Activated CD4-positive, alpha-beta T cell treated with anti-CD3 and anti-CD28 coated beads for 36 hours (primary cell): ENCODE data around the gene CHPF2. TPM values are rescaled to one million over a fixed set of nuclear protein-coding genes. Genes with fewer than 3 reads are reported as not detected.

ENCODE experiments used
- ATAC-seq: fragments of 200-7000 bp; cut with Tn5 transposase; one replicate; pipeline ENCODE4 v1.10.0; 2021; ENCODE audit warnings: mild to moderate bottlenecking, moderate library complexity
- CTCF ChIA-PET: fragments of 350-600 bp; sonication (Branson Sonifier 250); formaldehyde crosslinking; loops from one replicate; lab custom pipeline; 2021; ENCODE audit warnings: antibody characterized with exemption; lab: Charles Lee
- POLR2A ChIA-PET: fragments of 350-600 bp; sonication (Branson Sonifier 250); formaldehyde crosslinking; loops from one replicate; lab custom pipeline; 2021; ENCODE audit warnings: antibody characterized with exemption, inconsistent platforms; lab: Charles Lee
- DNase-seq: peaks from one replicate; pipeline ENCODE4 v3.0.0-alpha.2; 2020
- H3K27ac Mint-ChIP-seq: one replicate; pipeline ENCODE4 v1.8.0; 2021; ENCODE audit warnings: mixed read lengths
- H3K27me3 Mint-ChIP-seq: one replicate; pipeline ENCODE4 v1.8.0; 2021; ENCODE audit warnings: mixed read lengths
- H3K36me3 Mint-ChIP-seq: one replicate; pipeline ENCODE4 v1.8.0; 2021; ENCODE audit warnings: low read depth, mixed read lengths
- H3K4me1 Mint-ChIP-seq: one replicate; pipeline ENCODE4 v1.8.0; 2021; ENCODE audit warnings: mixed read lengths
- H3K4me3 Mint-ChIP-seq: one replicate; pipeline ENCODE4 v1.8.0; 2021; ENCODE audit warnings: mild to moderate bottlenecking, moderate library complexity, mixed read lengths
- H3K9me3 Mint-ChIP-seq: one replicate; pipeline ENCODE4 v1.8.0; 2021; ENCODE audit warnings: low read depth, mixed read lengths
- intact Hi-C, 2 experiments: fragments of 100-400 bp; cut with DNase I in 1 of 2; cut with micrococcal nuclease in 1 of 2; formaldehyde crosslinking; loops; one replicate each; pipeline versions ENCODE4 v1.14.2 to v1.15.1; 2022 to 2024; cut with DNase I, micrococcal nuclease
- total RNA-seq, 2 experiments: library from RNA; stranded (reverse); gene quantifications; one replicate each; pipeline ENCODE4 v1.2.3, GENCODE V29; 2021

CHPF2 gene
- total RNA-seq, 2 experiments from 2014 or later = 20.7 to 27.3 TPM

DNA sequence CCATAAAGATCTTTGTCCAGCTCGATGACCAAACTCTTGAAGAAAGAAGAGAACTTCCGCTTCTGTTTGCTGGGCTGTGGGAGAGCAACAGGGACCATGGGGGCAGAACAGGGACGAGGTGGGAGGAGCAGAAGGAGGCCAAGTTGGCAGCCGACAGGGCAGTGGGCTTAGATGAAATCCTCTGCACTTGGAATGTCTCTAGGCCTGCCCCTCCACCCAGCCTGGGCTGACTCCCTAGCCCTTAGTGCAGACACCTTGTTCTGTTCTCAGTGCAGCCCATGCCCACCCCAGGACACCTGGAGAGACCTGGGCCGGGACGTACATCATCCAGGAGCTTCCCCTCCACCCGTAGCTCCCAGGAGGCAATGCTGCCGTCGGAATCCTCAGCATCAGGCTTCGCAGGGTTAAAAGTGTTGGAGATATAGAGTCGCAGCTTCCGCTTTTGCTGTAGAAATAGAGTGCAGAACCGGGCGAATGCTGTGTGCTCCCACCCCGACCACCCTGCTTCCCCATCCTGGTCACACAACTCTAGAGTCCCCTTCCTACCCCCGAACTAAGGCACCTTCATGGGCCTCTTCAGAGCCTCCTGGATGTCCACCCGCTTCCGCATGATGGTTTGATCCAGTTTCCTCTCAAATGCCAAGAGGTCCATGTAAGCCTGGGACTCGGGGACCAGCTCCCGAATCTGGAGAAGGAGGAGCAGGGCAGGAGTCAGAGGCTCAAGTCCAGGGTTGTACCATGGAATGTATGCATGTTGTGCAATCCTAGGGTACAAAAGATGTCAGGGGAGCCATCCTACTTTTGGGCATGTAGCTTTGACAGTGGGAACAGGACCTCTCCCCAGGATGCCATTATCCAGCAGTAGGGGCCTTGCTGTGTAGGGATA, 10.1 kb downstream of the CHPF2 start:
- ATAC-seq (no peak), DNase-seq (no peak)
- intact Hi-C loops = loop anchor here in 1 of 2 experiments (10.0 kb wide), 1 partner anchor 118 kb away; no protein-coding TSS in a partner anchor
- Mint-ChIP-seq H3K27me3 (peaks cover 12% of the 10 kb centered on the region), H3K4me3 (no peak overlapping the region), H3K27ac (no peak overlapping the region), H3K9me3 (no peaks in the 10 kb centered on the region), H3K4me1 (peaks cover 25% of the 10 kb centered on the region), H3K36me3 (peaks cover 9% of the 10 kb centered on the region)
- POLR2A ChIA-PET = interaction anchor here (1.2 to 2.0 kb wide), 2 partner anchors 8 to 15 kb away, joined by 3 to 4 read pairs; partner anchors contain the start of gene ABCF2
- CTCF ChIA-PET = interaction anchor here (0.6 to 4.9 kb wide), 15 partner anchors 8 to 451 kb away, joined by 3 to 49 read pairs (median 3); partner anchors contain the start of genes ABCF2, CHPF2 and H2BK1

- no peak for ATAC-seq
- peaks cover 9% of the 10 kb centered on the region for H3K36me3 Mint-ChIP-seq
- ChIA-PET POLR2A (interaction anchor here (2.0 kb wide), 1 partner anchor 9 kb away, joined by 4 read pairs; no protein-coding TSS in a partner anchor), CTCF (interaction anchor here (0.6 to 4.9 kb wide), 16 partner anchors 9 to 451 kb away, joined by 3 to 49 read pairs (median 4); partner anchors contain the start of genes ABCF2, CHPF2 and H2BK1)
- H3K4me1 Mint-ChIP-seq = peaks cover 30% of the 10 kb centered on the region
- DNase-seq = no peak
- H3K9me3 Mint-ChIP-seq = no peaks in the 10 kb centered on the region
- intact Hi-C loops = loop anchor here in 1 of 2 experiments (10.0 kb wide), 1 partner anchor 118 kb away; no protein-coding TSS in a partner anchor
- H3K4me3 Mint-ChIP-seq = peak overlapping the region; percentile 58
- H3K27ac Mint-ChIP-seq = no peak overlapping the region
- peaks cover 17% of the 10 kb centered on the region for H3K27me3 Mint-ChIP-seq
Observed at GRCh38 chr7:151243045-151243349, 10.7 kb downstream of the CHPF2 start.

DNA sequence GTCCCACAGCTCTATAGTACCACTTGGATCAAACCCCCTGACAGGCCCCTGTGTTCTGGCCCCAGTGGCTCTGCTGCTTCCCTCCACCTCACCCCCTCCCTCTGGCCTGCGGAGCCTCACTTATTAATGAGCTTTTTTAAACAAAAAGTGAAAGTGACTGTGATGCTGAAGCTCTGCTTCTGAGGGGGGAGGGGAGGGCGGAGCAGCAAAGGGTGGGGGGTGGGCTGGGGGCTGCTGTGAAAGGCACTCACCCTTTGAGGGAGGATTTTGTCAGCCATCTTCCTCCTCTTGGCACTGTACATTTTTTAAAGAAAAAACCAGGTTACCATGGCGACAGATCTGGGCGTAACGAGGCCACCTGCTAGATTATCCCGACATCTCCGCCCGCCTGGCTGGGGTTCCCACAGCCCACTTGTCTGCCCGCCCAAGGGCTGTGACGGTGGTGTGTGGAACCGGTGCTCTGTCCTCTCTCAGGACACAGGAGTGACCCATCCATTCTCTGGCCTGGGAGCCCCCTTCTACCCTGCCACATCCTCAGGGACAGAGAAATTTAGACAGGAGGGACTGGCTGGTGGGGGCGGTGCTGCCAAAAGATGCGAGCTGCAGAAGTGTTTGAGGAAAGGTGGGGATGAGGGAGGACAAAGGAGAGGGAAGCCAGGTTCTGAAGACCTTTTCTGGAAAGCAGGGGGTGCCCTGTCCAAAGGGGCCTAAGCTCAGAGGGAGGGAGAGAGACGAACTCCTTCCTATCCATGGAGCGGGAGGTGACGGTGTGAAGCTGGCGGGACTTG, 11.3 kb downstream of the CHPF2 start:
- H3K27ac Mint-ChIP-seq = peak overlapping the region; percentile 35
- CTCF ChIA-PET = interaction anchor here (0.6 to 4.9 kb wide), 33 partner anchors 10 to 597 kb away, joined by 3 to 49 read pairs (median 3); partner anchors contain the start of genes ABCF2, CHPF2 and H2BK1

DNA sequence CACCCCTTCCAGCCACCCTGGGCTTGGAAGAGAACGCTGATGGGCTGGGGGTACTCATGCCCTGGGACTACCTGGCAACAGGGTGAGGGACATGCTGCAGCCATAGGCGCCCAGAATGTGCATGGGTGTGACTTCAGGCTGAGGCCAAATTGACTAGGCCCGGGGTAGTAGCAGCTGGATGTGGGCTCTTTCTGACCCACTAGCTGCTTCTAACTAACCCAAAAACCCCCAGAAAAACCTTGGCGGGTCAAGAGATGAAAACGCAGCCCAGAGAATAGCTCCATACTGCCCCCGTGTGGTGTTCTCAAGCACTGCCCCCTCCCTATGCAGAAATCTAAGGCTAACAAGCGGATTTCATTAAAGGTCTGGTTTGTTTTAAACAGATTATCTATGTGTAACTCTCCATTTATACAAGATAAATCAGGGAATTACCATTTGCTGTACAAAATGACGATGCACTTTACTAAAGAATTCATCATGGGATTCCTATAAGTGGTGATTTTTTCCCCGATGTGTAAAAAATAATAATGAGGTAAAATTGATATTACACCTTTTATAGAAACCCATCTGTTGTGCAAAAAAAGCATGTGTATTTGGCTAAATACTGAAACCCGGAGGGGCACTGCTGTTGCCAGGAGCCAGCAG, 12.0 kb downstream of the CHPF2 start:
- H3K36me3 Mint-ChIP-seq = peaks cover 4% of the 10 kb centered on the region
- peak; percentile 81 for DNase-seq
- ATAC-seq = peak; percentile 27
- peaks cover 36% of the 10 kb centered on the region for H3K4me1 Mint-ChIP-seq
- ChIA-PET POLR2A (interaction anchor here (0.6 to 1.5 kb wide), 3 partner anchors 17 to 282 kb away, joined by 3 to 6 read pairs (median 3); partner anchors contain the start of gene ABCF2), CTCF (interaction anchor here (0.6 to 4.9 kb wide), 27 partner anchors 10 to 627 kb away, joined by 3 to 49 read pairs (median 4); partner anchors contain the start of genes ABCF2, CHPF2 and H2BK1)
- H3K27ac Mint-ChIP-seq = no peak overlapping the region
- peaks cover 23% of the 10 kb centered on the region for H3K27me3 Mint-ChIP-seq
- no peaks in the 10 kb centered on the region for H3K9me3 Mint-ChIP-seq
- intact Hi-C loops = loop anchor here (1.0 to 10.0 kb wide), 9 partner anchors 11 to 120 kb away; partner anchors contain the start of gene ABCF2 (in 2 of the 2)
- peak overlapping the region; percentile 58 for H3K4me3 Mint-ChIP-seq

More for the DNA sequence above, 11.3 kb downstream of the CHPF2 start:
- Mint-ChIP-seq H3K9me3 (no peaks in the 10 kb centered on the region), H3K27me3 (peaks cover 20% of the 10 kb centered on the region), H3K4me3 (peak overlapping the region; percentile 58), H3K4me1 (peaks cover 33% of the 10 kb centered on the region), H3K36me3 (peaks cover 9% of the 10 kb centered on the region)
- intact Hi-C loops = loop anchor here (1.0 to 10.0 kb wide), 9 partner anchors 10 to 119 kb away; partner anchors contain the start of gene ABCF2 (in 2 of the 2)
- POLR2A ChIA-PET = interaction anchor here (0.6 to 2.0 kb wide), 4 partner anchors 9 to 281 kb away, joined by 3 to 6 read pairs (median 4); partner anchors contain the start of gene ABCF2
- DNase-seq (peak; percentile 64), ATAC-seq (peak; percentile 43)

- ChIA-PET CTCF (interaction anchor here (0.7 to 4.9 kb wide), 19 partner anchors 11 to 626 kb away, joined by 3 to 49 read pairs (median 4); partner anchors contain the start of genes ABCF2 and CHPF2), POLR2A (interaction anchor here (0.9 to 1.5 kb wide), 2 partner anchors 18 to 282 kb away, joined by 3 to 6 read pairs; partner anchors contain the start of gene ABCF2)
- Mint-ChIP-seq H3K27me3 (peaks cover 26% of the 10 kb centered on the region), H3K9me3 (no peaks in the 10 kb centered on the region), H3K27ac (no peak overlapping the region), H3K4me3 (peak overlapping the region; percentile 21), H3K4me1 (peaks cover 39% of the 10 kb centered on the region), H3K36me3 (peaks cover 4% of the 10 kb centered on the region)
- DNase-seq (peak; percentile 45), ATAC-seq (no peak)
- intact Hi-C loops = loop anchor here (1.0 to 10.0 kb wide), 9 partner anchors 12 to 121 kb away; partner anchors contain the start of gene ABCF2 (in 2 of the 2)
Observed at GRCh38 chr7:151244841-151245346, 12.6 kb downstream of the CHPF2 start.

DNA sequence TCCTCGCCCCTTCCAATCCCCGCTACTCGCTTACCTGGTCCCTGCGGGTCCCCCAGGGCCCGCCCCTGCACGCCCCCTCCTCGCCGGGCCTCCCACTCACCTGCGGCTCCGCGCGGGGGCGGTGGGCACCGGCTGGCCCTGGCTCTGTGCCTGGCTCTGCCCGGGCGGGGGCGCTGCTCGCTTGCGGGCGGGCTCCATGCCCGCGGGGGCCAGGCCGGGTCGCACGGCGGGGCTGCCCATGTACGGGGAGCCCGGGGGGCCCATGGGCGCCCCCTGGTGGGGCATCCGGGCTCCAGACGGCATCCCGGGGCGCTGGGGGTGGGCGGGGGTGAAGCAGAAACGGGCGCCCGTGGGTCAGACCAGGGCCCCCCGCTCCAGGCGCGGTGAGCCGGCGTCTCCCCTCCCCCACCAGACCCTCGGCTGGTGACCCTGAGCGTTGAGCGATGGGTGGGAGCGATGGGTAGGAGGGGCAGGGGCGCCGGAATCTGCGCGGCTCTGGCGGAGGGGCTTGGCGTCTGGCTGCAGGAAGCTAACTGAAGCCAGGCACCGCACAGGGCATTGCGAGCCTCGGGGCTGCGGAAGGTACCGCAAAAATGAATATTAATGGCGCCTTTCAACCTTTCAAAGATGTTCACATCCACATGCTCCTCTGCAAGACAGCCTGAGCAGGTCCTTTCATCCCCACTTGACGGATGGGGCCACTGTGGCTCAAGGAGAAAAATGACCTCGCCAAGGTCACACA, 13.2 kb downstream of the CHPF2 start:
- intact Hi-C loops = loop anchor here (2.0 to 10.0 kb wide), 4 partner anchors 19 to 121 kb away; partner anchors contain the start of gene ABCF2 (in 1 of the 2)
- Mint-ChIP-seq H3K27me3 (peaks cover 33% of the 10 kb centered on the region), H3K27ac (no peak overlapping the region), H3K4me1 (peaks cover 39% of the 10 kb centered on the region), H3K4me3 (peak overlapping the region; percentile 21), H3K36me3 (peaks cover under 1% of the 10 kb centered on the region), H3K9me3 (no peaks in the 10 kb centered on the region)
- CTCF ChIA-PET = interaction anchor here (0.6 to 4.9 kb wide), 11 partner anchors 9 to 214 kb away, joined by 3 to 49 read pairs (median 4); partner anchors contain the start of genes ABCF2 and CHPF2
- ATAC-seq = peak; percentile 65
- POLR2A ChIA-PET = interaction anchor here (0.6 kb wide), 1 partner anchor 161 kb away, joined by 3 read pairs; no protein-coding TSS in a partner anchor
- peak; percentile 79 for DNase-seq

DNA sequence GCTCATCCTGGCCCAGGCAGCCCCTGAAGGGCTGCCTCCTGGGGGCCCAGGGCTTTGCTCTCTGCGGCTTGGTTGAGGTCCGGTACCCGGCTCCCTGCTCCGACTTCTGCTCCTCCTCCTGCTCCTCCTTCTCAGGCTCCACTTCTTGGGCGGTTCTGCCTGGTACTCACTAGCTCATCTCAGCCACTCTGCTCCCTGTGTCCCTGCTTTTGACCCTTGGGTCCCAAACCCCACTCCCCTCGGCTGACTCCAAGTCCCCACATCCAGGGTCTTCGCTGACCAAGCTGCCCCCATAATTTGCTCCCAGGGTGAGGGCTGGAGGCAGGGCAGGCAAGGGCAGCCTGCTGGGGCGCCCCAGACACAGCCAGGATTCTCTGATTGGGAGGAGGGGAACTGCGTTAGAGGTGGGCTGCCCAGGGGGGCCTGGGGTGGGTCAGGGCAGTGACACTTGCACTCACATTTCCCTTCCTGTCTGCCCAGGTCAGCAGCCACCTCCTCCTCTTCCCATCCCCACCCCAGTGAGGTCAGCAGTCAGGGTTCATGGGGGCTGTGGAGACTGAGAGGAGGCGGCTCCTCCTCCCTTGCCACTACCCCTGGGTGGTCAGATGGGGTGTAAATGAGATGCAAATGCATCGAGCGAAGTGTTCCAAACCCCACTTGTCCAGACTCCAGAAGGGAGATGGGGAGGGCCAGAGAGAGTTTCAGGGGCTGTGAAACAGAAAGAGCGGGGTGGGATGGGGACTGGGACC, 14.0 kb downstream of the CHPF2 start:
- Mint-ChIP-seq H3K36me3 (no peaks in the 10 kb centered on the region), H3K4me3 (no peak overlapping the region), H3K27ac (no peak overlapping the region), H3K9me3 (no peaks in the 10 kb centered on the region), H3K4me1 (peaks cover 44% of the 10 kb centered on the region), H3K27me3 (peaks cover 40% of the 10 kb centered on the region)
- intact Hi-C loops = loop anchor here in 1 of 2 experiments (10.0 kb wide), 1 partner anchor 121 kb away; no protein-coding TSS in a partner anchor
- no peak for DNase-seq
- CTCF ChIA-PET = interaction anchor here (0.6 to 4.9 kb wide), 10 partner anchors 10 to 399 kb away, joined by 3 to 49 read pairs (median 3); partner anchors contain the start of gene ABCF2
- POLR2A ChIA-PET = interaction anchor here (0.6 kb wide), 1 partner anchor 162 kb away, joined by 3 read pairs; no protein-coding TSS in a partner anchor
- ATAC-seq = no peak

- H3K4me1 Mint-ChIP-seq = peaks cover 44% of the 10 kb centered on the region
- POLR2A ChIA-PET = interaction anchor here (0.5 to 0.6 kb wide), 2 partner anchors 13 to 1332 kb away, joined by 4 to 6 read pairs; no protein-coding TSS in a partner anchor
- CTCF ChIA-PET = interaction anchor here (0.6 to 4.9 kb wide), 6 partner anchors 10 to 58 kb away, joined by 3 to 49 read pairs (median 4); partner anchors contain the start of gene ABCF2
- H3K36me3 Mint-ChIP-seq = no peaks in the 10 kb centered on the region
- H3K4me3 Mint-ChIP-seq = no peak overlapping the region
- H3K27me3 Mint-ChIP-seq = peaks cover 40% of the 10 kb centered on the region
- intact Hi-C loops = loop anchor here in 1 of 2 experiments (10.0 kb wide), 1 partner anchor 122 kb away; no protein-coding TSS in a partner anchor
- ATAC-seq = no peak
- no peak for DNase-seq
- H3K9me3 Mint-ChIP-seq = no peaks in the 10 kb centered on the region
- no peak overlapping the region for H3K27ac Mint-ChIP-seq
Observed at GRCh38 chr7:151246851-151247580, 14.7 kb downstream of the CHPF2 start.
